Measurements from ENCODE around the gene MYADM.

The MYADM gene

GRCh38 chr19:53916004-53916403 lies 48.3 kb downstream of the MYADM start:
- no peak for DNase-seq

GRCh38 chr19:53917356-53917755 lies 49.7 kb downstream of the MYADM start:
- no peak for DNase-seq
